ENCODE data around the gene CNGA2.

Gene CNGA2

GRCh38 chrX:151726751-151727150, 7.8 kb upstream of the CNGA2 start:
- no peak overlapping the region for H3K4me3 ChIP-seq (ENCODE audit: low read length)
- no peaks in the 10 kb centered on the region for H4K20me1 ChIP-seq (ENCODE audit: control insufficient read depth, insufficient read depth, low read depth, low read length)
- H3K79me2 ChIP-seq (ENCODE audit: control insufficient read depth, low read length) = no peaks in the 10 kb centered on the region
- H3K36me3 ChIP-seq (ENCODE audit: control insufficient read depth, low read length) = no peaks in the 10 kb centered on the region
- no peaks in the 10 kb centered on the region for H3F3A ChIP-seq (ENCODE audit: control insufficient read depth, insufficient read depth)
- no peak overlapping the region for H3K27ac ChIP-seq (ENCODE audit: low read depth, low read length)
- no peaks in the 10 kb centered on the region for H3K4me1 ChIP-seq (ENCODE audit: control insufficient read depth, low read length)
- no peaks in the 10 kb centered on the region for H3K9me3 ChIP-seq (ENCODE audit: control insufficient read depth, insufficient read depth, low read length)
- H3K27me3 ChIP-seq (ENCODE audit: control insufficient read depth, low read length) = no peaks in the 10 kb centered on the region
- TF ChIP-seq CTCF (IDR thresholded peaks at IDR 0.05; ENCODE audit: low read depth, low read length, poor library complexity, severe bottlenecking) = no peak
- TF ChIP-seq EZH2phosphoT487 (IDR thresholded peaks at IDR 0.05; ENCODE audit: borderline replicate concordance, low read length) = no peak
- no peaks in the 10 kb centered on the region for H3K9me2 ChIP-seq (replicated peaks; ENCODE audit: control insufficient read depth, low read length)
- no peak overlapping the region for H3K4me2 ChIP-seq (ENCODE audit: low read length)

DNA sequence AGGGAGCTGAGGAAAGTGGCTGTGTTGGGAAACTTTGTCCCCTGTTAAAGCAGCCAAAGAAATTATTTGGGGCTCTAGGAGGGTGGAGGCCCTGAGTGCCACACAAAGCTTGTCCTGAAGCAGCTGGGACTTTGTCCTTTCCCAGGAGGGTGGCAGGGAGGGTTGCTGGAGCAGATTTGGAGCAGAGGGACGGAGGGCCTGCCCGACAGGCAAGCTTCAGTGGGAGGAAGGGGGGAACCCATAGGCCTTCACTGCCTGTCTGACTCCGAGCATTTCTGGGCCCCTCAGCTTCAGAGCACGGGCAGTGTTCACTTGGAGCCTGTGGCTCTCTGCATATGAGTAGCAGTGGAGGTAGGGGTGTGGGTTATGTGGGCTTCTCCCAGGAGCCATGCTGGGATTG, 7.2 kb upstream of the CNGA2 start:
- no peaks in the 10 kb centered on the region for H3K36me3 ChIP-seq (ENCODE audit: control insufficient read depth, low read length)
- no peaks in the 10 kb centered on the region for H3K4me1 ChIP-seq (ENCODE audit: control insufficient read depth, low read length)
- no peaks in the 10 kb centered on the region for H3K79me2 ChIP-seq (ENCODE audit: control insufficient read depth, low read length)
- no peak overlapping the region for H3K27ac ChIP-seq (ENCODE audit: low read depth, low read length)
- H3K4me3 ChIP-seq (ENCODE audit: low read length) = no peak overlapping the region
- no peaks in the 10 kb centered on the region for H3F3A ChIP-seq (ENCODE audit: control insufficient read depth, insufficient read depth)
- H3K9me3 ChIP-seq (ENCODE audit: control insufficient read depth, insufficient read depth, low read length) = no peaks in the 10 kb centered on the region
- TF ChIP-seq CTCF (IDR thresholded peaks at IDR 0.05; ENCODE audit: low read depth, low read length, poor library complexity, severe bottlenecking) (no peak), EZH2phosphoT487 (IDR thresholded peaks at IDR 0.05; ENCODE audit: borderline replicate concordance, low read length) (no peak)
- H3K4me2 ChIP-seq (ENCODE audit: low read length) = no peak overlapping the region
- H3K9me2 ChIP-seq (replicated peaks; ENCODE audit: control insufficient read depth, low read length) = no peaks in the 10 kb centered on the region
- H3K27me3 ChIP-seq (ENCODE audit: control insufficient read depth, low read length) = no peaks in the 10 kb centered on the region
- H4K20me1 ChIP-seq (ENCODE audit: control insufficient read depth, insufficient read depth, low read depth, low read length) = no peaks in the 10 kb centered on the region

DNA sequence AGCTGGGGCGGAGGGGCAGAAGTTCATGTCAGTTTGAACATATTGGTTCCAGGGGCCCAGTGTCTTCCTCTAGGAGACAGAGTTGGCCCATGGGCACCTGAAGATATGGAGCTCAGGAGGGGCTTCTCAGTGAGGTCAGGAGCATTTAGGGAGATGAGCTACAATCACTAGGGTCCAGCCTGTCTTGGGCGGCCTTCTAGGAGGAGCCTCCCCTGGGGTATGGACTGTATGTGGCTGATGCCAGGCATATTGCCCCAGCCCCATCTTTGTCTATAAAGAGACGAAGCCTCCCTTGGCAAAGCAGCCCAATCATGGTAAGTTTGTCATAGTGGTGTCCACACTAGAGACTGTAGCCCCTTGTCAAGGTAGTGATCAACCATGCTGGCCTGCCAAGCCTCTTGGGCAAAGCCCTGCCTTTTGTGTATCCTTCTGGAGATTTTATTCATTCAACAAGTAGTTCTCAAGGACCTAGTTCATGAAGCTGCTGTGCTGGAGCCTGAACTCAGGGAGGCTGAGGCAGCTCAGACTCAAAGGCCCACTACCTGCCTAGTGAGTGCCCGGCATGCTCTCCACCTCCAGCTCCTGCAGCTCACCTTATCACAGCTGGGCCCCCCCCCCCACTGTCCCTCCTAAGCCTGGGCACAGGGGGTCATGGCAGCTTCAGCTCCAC, 5.4 kb upstream of the CNGA2 start:
- no peaks in the 10 kb centered on the region for H3F3A ChIP-seq (ENCODE audit: control insufficient read depth, insufficient read depth)
- no peaks in the 10 kb centered on the region for H3K4me1 ChIP-seq (ENCODE audit: control insufficient read depth, low read length)
- no peaks in the 10 kb centered on the region for H3K9me2 ChIP-seq (replicated peaks; ENCODE audit: control insufficient read depth, low read length)
- no peaks in the 10 kb centered on the region for H4K20me1 ChIP-seq (ENCODE audit: control insufficient read depth, insufficient read depth, low read depth, low read length)
- H3K4me3 ChIP-seq (ENCODE audit: low read length) = no peak overlapping the region
- no peaks in the 10 kb centered on the region for H3K79me2 ChIP-seq (ENCODE audit: control insufficient read depth, low read length)
- no peaks in the 10 kb centered on the region for H3K9me3 ChIP-seq (ENCODE audit: control insufficient read depth, insufficient read depth, low read length)
- no peak overlapping the region for H3K27ac ChIP-seq (ENCODE audit: low read depth, low read length)
- H3K27me3 ChIP-seq (ENCODE audit: control insufficient read depth, low read length) = no peaks in the 10 kb centered on the region
- TF ChIP-seq CTCF (IDR thresholded peaks at IDR 0.05; ENCODE audit: low read depth, low read length, poor library complexity, severe bottlenecking) (no peak), EZH2phosphoT487 (IDR thresholded peaks at IDR 0.05; ENCODE audit: borderline replicate concordance, low read length) (no peak)
- no peaks in the 10 kb centered on the region for H3K36me3 ChIP-seq (ENCODE audit: control insufficient read depth, low read length)
- H3K4me2 ChIP-seq (ENCODE audit: low read length) = no peak overlapping the region

All from DOHH2 (cell line).